ENCODE data around the gene RIPK4.
A peak's percentile ranks its signal among the peaks of the same experiment; 100 is the strongest.
"Not testable (repeated sequence)": the region's sequence is repeated elsewhere in the genome, so short reads cannot be mapped to it uniquely, and the experiment has no call there.

Gene RIPK4

DNA sequence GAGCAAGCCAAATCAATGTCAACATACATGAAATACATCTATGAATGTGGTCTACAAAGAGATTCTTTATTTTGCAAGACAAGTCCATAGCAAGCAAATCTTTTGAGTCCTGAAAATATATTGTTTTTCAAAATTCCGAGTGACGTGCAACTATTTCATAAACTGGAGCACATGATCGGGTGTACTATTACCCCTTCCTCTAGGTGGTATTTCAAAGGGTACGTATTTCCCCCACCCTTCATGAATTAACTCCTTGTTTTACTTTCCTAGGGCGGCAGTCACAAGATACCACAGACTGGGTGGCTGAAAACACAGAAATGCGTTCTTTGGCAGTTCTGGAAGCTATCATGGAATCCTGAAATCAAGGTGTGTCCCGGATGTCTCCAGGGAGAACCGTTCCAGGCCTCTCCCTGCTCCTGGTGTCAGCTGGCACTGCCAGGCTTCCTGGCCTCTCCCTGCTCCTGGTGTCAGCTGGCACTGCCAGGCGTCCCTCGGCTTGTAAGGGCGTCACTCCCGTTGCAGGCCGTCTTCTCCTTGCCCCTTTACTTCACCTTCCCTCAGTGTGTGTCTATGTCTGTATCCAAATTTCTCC, 55.3 kb downstream of the RIPK4 start:
- DNase-seq, result no peak

DNA sequence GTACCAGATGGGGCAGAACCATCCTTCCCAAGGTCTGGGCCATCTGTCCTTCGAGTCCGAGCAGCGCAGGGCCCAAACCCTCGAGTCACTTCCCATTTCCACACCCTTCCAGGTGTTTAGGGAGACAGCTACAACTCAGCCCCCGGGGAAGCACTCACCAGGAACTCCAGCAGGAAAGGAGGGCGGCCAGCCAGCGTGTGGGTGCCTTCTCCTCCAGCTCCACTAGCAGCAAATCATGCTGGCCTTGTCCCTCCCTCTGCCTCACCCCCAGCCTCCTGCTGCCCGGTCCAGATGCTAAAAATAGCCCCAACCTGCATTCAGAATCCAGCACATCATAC, 56.1 kb downstream of the RIPK4 start:
- no peak for DNase-seq

DNA sequence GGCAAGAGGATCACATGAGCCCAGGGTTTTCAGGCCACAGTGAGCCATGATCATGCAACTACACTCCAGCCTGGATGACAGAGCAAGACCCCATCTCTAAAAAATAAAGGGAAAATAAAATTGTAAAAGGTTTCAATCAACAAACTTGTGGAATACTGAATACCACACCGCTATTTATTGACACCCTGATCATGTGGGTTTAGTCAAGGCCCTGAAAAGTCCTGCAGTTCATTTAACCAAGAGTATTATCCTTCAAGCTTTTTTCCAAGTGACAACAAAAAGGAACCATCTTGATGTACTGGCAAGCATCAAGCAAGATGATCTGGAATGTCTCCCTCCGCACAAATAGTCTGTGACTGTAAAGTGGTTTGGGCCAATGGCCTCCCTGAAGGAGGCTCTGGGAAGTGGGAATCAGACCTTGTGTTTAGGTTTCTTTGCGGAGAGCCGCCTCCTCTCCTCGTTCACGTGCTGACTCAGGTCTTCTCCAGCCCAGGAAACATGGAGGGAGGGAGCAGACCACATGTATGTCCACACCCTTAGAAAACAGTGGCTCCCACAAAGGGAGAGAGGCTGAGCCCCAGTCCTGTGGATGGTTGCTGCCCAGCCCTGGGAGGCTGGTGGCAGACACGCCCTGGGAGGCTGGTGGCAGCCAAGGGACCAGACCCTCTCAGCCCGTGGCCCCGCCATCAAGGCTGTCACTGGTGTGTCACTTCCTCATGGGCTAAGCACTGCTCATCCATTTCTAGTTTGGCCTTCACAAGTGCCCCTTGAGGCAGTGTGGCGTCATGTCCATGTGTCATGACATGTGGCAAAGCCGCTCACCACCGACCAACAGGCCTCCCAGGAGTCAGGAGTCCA, 56.7 kb downstream of the RIPK4 start:
- no peak for DNase-seq

DNA sequence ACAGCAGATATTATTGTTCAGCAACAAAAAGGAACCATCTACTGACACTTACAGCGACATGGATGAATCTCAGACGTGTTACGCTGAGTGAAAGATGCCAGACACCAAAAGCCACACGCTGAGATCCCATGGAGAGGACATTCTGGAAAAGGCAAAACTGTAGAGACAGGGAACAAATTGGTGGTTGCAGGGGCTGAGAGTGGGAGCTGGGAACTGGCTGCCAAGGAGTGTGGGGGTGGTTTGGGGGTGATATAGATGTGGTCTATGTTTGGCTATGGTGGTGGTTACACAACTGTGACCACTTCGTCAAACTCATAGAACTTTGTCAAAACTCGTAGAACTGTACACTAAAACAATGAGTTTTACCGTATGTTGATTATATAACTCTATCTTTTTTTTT, 57.7 kb downstream of the RIPK4 start:
- DNase-seq, result no peak

DNA sequence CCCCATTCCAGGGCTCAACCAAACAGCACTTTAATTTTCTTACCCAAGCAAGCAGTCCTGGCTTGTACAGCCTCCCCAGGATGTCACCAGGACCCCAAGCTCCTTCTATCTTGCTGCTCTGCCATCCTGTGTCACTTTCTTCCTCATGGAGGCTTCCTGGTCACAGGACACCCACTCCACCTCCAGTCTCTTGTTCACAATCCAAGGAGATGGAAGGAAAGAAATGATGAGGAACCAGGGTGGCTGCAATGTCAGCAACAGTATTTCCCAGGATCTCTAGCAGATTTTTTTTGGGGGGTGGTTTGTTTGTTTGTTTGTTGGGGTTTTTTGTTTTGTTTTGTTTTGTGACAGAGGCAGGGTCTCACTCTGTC, 58.9 kb downstream of the RIPK4 start:
- no peak for DNase-seq

DNA sequence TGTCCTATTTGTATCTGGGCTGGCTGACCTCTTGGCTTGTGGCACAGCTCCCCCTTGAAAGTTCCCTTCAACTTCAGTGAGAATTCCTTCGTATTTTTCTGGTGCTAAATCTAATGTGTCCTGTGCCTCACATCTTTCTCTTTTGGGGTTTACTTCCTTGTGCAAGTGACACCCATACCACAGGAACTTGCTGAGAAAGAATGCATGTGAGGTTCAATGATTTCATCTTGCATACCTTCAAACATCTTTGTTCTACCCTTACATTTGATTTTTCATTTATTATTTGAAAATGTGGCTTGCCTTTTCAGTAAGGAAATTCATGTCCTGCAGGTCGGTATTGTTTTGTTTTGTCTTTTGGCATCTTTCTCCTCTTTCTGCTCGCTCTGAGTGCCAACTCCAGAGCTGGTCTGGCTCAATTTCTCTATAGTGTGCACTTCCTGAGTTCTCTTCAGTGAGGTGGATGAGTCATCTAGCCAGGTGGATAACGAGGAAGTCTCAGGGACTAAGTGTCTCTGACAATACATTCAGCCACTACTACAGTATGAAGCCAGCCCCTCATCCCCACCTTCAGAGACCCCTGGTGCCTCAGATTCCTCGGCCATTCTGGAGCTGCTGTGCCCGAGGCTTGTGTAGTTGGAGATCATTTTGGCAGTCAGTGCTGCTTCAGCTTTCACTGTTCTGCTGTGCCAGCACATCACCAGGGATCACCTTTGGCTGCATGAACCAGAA, 59.5 kb downstream of the RIPK4 start:
- peak; percentile 73 for DNase-seq

DNA sequence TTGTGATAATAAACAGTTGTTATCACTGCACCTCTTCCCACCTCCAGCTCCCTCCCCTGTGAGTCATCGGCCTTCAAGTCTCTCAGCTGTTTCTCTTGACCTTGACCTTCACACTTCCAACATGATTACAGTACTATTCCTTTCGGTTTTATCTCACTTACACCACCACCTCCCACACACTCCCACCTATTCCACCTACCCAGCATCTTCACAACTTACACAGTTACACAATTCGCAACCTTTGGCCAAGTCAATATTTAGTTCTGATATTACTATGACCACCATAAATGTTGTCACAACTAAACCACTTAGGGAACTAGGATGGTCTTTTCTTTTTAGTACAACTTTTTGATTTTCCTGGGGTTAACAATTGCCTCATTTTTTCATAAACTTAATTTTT, 60.2 kb downstream of the RIPK4 start:
- DNase-seq, result no peak

DNA sequence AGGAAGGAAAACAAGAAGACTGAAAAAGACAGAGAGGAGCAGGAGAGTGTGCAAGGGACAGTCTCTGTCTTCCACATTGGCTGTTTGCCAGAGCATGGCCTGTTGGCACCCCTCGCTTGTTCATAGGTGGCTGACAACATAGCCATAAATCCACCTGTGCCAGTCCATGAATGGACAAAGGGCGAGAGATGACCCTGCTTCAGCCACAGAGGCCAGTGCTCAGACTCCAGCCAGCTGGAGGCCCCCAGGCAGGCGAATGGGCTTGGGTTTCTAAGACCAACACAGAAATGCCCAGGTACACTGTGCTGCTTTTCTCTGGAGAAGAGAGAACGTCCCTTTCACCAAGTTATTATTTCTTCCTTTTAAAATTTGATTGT, 60.6 kb downstream of the RIPK4 start:
- no peak for DNase-seq

DNA sequence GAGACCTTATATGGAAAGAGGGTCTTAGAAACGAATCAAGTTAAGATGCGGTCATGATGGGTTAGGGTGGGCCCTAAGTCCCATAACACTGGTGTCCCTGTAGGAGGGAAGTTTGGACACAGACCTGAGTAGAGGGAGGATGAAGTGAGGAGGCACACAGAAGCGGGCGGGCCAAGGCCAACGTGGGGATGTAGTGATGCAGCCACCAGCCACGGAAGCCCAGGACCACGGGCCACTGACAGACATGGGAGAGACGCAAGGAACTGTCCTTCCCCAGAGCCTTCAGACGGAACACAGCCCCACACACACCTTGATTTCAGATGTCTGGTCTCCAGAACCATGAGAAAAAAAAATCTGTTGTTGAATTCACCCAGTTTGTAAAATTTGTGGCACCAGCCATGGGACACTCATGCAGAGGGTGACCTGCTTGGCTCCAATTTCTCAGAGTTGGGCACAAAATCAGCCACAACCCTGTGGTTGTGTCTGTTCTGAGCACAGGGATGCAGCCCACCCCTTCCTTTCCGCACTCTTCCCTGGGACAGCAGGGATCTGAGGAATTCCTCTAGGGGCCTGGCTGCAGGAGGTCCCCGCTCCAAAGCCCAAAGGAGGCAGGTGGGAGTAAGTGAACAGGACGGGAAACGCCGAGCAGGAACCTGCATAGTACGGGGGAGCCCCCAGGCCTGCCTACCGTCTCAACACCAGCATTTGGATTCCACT, 61.1 kb downstream of the RIPK4 start:
- no peak for DNase-seq

DNA sequence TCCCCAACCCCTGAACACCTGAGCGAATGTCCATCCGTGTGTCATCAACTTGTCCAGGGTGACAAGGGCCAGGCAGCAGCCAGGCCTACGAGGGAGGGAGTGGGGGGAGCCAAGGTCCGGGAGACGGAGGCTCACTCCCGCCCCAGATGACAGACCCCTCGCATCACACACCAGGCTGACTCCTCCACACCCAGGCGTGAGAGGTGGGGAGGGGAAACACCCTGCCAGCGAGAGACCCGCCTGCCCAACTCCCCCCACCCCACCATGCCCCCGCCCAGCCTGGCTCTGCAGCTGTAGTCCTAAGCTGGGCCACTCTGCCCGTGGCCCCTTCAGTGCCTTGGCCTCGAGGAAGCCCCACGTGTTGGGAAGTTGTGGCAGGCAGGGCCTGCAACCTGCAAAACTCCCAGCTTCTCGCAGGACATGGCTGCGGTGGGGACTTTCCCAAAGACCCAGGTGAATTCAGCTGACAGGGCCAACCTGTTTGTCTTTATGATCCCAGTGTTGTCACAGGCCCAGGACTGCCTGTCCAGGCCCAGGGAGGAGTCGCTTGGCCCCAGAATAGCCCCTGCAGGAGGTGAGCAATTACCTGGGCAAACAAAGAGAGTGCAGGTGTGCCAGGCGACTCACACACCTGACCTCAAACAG, 62.9 kb downstream of the RIPK4 start:
- DNase-seq, result no peak

DNA sequence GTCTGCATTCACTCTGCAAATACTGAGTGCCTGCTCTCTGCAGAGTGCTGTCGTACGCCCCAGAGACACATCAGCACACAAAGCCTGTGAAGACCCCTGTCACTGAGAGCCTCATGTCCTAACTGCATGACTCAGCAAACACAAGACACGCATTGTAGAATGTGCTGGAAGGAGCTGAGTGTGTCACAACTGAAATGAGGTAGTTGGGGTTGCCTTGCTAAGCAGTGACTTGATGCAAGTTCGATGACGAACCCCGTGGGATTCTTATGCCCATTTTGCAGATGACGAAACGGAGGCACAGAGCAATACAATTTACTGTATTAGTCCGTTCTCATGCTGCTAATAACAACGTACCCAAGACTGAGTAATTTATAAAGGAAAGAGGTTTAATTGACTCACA, 65.1 kb downstream of the RIPK4 start:
- DNase-seq, result no peak

DNA sequence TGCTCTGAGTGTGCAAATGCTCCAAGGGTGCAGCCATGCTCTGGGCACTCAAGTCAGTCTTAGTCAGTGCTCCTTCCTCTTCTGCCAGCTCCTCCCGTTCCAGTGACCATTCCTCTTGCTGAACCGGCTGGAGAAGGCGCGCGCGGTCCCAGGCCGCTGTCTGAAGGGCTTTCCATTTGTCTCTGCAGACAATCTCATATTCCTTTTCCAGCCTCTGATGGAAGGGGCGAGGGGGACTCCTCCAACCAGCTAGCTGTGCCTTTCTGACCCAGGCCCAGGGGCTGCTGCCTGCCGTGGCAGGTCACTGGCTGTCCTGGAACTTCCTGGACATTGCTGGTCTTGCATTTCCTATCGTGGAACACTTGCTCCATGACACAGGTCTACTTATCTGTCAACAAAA, 67.5 kb downstream of the RIPK4 start:
- no peak for DNase-seq

DNA sequence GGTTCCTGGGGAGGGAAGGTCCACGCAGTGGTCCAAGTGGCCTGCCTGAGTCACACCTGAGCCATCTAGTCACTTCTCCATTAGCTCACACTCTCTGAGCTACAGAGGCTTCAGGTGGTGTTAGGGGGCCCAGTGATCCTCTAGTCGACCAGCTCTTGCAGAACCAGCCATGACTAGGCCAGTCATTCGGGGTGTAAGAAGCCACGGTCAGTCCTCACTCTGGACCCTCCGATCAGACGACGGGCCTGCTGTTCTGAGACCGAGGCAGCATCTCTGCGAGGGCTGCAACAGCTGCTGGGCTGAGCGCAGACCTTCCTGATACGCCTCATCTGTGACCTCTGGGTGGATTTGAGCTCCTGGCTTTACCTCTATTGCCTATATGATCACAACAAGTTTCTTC, 68.8 kb downstream of the RIPK4 start:
- DNase-seq, result no peak

DNA sequence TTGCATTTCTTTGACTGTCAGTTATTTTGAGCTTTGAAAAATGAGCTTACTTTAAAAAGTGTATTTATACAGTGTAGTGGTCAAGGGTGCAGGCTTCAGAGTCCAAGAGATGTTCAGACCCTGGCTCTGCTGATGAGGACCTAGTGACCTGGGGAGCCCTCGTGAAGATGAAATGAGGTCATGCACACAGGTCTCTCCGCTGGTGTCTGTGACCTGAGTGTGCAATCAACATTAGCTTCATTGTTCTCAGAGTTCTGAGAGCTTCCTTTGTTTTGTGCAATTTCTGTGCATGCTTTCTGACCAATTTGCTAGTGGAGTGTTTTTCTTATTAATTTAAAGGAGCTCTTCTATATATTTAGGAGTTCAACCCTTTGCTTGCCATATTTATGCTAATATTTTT, 71.3 kb downstream of the RIPK4 start:
- peak; percentile 70 for DNase-seq

DNA sequence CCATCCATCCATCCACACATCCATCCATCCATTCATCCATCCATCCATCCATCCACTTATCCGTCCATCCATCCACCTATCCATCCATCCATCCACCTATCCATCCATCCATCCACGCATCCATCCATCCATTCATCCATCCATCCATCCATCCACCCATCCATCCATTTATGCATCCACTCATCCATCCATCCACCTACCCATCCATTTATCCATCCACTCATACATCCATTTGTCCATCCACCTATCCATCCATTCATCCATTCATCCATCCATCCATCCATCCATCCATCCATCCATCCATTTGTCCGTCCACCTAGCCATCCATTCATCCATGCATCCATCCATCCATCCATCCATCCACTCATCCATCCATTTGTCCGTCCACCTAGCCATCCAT, 72.8 kb downstream of the RIPK4 start:
- not testable (repeated sequence) for DNase-seq

DNA sequence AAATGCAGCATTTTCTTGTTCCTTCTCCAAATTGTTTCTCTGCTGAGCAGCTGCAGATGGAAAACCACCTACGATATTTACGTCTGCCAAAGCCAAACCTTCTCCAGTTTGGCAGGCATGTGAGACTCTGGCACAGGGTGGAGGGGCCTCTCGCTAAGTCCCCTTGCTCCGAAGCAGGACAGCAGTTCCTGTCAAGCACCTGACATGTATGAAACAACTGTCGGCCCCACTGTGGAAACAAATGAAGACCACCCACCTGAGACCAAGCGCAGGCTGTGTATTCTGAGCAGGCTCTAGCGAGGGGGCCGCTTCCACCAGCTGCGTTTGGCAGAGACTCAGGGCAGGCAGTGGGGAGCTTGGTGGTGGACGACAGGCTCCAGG, 74.7 kb downstream of the RIPK4 start:
- no peak for DNase-seq

DNA sequence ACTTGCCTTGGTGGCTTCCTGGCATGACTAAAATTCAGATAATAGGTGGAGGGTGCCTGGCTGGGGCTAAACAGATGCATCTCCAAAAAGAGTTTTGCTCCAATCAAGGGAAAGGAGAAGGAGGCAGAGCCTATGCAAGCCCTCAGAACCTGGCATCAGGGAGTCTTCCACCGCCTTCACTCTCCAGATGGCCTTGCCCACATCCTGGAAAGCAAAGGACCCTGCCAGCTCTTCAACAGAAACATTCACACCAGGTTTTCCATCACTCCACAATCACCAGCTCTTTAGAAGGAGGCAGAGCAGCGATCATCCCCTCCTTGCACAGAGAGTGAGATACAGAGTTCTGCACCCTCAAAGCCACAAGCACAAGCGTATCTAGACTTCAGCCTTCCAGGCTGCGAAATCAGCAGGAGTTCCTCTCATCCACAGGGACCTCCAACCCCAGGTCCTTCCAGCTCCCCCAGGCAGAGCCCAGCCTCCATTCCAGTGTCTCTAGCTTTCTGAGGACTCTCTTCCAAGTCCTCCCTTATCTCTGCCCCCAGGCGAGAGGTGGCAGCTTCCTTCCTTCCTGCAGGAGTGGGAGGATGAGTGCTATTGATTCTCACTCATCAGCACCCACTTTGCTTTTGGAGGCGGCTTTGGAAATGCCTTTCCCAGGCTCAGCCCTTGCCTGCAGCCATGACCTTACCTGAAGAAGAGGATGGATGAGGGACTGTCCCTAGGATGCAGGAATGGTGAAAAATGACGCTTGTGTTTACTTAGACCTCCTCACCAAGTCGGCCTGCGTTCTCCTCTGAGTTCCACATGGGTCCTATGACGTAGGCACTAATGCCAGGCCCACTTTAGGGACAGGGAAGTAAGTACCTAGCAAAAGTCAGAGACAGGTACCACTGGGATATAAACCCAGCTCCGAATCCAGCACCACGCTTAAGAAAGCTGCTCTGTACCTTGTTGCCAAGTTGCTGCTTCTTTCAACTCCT, 75.4 kb downstream of the RIPK4 start:
- no peak for DNase-seq

All from DMS79 treated with DMSO at 0.1 percent for 48 hours (cell line).